HCT116 (cell line): ENCODE results near the gene OR10A7. TPM values are rescaled to one million over a fixed set of nuclear protein-coding genes. Genes with fewer than 3 reads are reported as not detected.

ENCODE experiments used
- ATAC-seq: fragments of 200-7000 bp; cut with Tn5 transposase; 2 replicates; pipeline ENCODE4 v1.9.1; 2020; ENCODE audit warnings: mild to moderate bottlenecking, moderate library complexity
- BruUV-seq: library from RNA; stranded (reverse); fragments of 400-500 nt; replicated peaks from 2 replicates; lab custom pipeline; 2021; lab: Mats Ljungman, UMichigan
- CTCF ChIA-PET: fragments of 300-600 bp; sonication (Branson Sonifier 250); formaldehyde crosslinking; loops from one replicate; lab custom pipeline; 2021; ENCODE audit warnings: antibody characterized with exemption; lab: Charles Lee
- POLR2A ChIA-PET: fragments of 300-600, 350-600 bp; sonication (Branson Sonifier 250); formaldehyde crosslinking; loops from one replicate; lab custom pipeline; 2021; ENCODE audit warnings: antibody characterized with exemption; lab: Charles Lee
- RAD21 ChIA-PET, 2 experiments: fragments of 300-600 bp; sonication (Branson Sonifier 250); formaldehyde crosslinking; loops; one replicate each; lab custom pipeline; 2023; ENCODE audit warnings: low total read pairs in 2 of 2; ENCODE audit not compliant: uncharacterized antibody in 2 of 2, unreplicated experiment in 2 of 2, low non-redundant PET in 1 of 2; lab: Charles Lee
- DNase-seq: peaks from one replicate; pipeline ENCODE4 v3.0.0-alpha.2; 2010; ENCODE audit warnings: low read depth, low spot score
- H2AFZ ChIP-seq: fragments of 200-600 bp; shearing (Covaris generic), sonication (generic); 2 replicates; pipeline ENCODE4 v1.6.1; 2017; ENCODE audit warnings: low read depth, mixed run types, mixed read lengths, antibody characterized with exemption, low read length; ENCODE audit not compliant: poor library complexity, severe bottlenecking
- H3K27ac ChIP-seq: 2 replicates; pipeline ENCODE4 v1.5.1; 2012; ENCODE audit warnings: low read depth, low read length
- H3K27me3 ChIP-seq: fragments of 200-600 bp; sonication (generic); 2 replicates; pipeline ENCODE4 v1.6.1; 2016; ENCODE audit warnings: mixed run types, low read length, mixed read lengths; ENCODE audit not compliant: insufficient read depth
- H3K36me3 ChIP-seq, 2 experiments: fragments of 200-500 bp in 1 of 2; fragments of 200-600 bp in 1 of 2; sonication (Bioruptor generic) in 1 of 2; sonication (generic) in 1 of 2; 2 replicates each; pipeline versions ENCODE4 v1.5.1 to v1.6.1; 2014 to 2016; ENCODE audit warnings: low read length in 2 of 2, inconsistent platforms in 1 of 2, mixed read lengths in 1 of 2, mixed run types in 1 of 2; ENCODE audit not compliant: insufficient read depth in 2 of 2, control insufficient read depth in 1 of 2
- H3K4me1 ChIP-seq, 2 experiments: fragments of 200-600 bp in 1 of 2; sonication (generic) in 1 of 2; 2 replicates each; pipeline versions ENCODE4 v1.5.1 to v1.6.1; 2012 to 2017; ENCODE audit warnings: low read length in 2 of 2, inconsistent platforms in 1 of 2, mild to moderate bottlenecking in 1 of 2, mixed read lengths in 1 of 2, mixed run types in 1 of 2, moderate library complexity in 1 of 2; ENCODE audit not compliant: insufficient read depth in 2 of 2, control insufficient read depth in 1 of 2
- H3K4me2 ChIP-seq: fragments of 200-600 bp; sonication (generic); 2 replicates; pipeline ENCODE4 v1.6.1; 2017; ENCODE audit warnings: mixed run types, low read length, mixed read lengths
- H3K4me3 ChIP-seq, 2 experiments: fragments of 200-600 bp in 1 of 2; sonication (generic) in 1 of 2; replicated peaks in 1 of 2; 2 replicates each; pipeline ENCODE4 v1.5.1; 2011 to 2016; ENCODE audit warnings: low read length in 2 of 2, control low read depth in 1 of 2, low read depth in 1 of 2, mild to moderate bottlenecking in 1 of 2, mixed read lengths in 1 of 2, mixed run types in 1 of 2
- H3K79me2 ChIP-seq: fragments of 200-600 bp; sonication (generic); 2 replicates; pipeline ENCODE4 v1.6.1; 2017; ENCODE audit warnings: mild to moderate bottlenecking, mixed run types, low read length, moderate library complexity, mixed read lengths; ENCODE audit not compliant: insufficient read depth
- H3K9ac ChIP-seq: fragments of 200-600 bp; sonication (generic); 2 replicates; pipeline ENCODE4 v1.6.1; 2016; ENCODE audit warnings: low read length, mixed read lengths
- H3K9me2 ChIP-seq: fragments of 200-600 bp; sonication (generic), shearing (Covaris generic); 2 replicates; pipeline ENCODE4 v1.6.1; 2017; ENCODE audit warnings: mixed run types, mild to moderate bottlenecking, moderate library complexity; ENCODE audit not compliant: insufficient read depth
- H3K9me3 ChIP-seq, 2 experiments: fragments of 200-500 bp in 1 of 2; fragments of 200-600 bp in 1 of 2; sonication (Bioruptor generic) in 1 of 2; sonication (generic) in 1 of 2; 2 replicates each; pipeline ENCODE4 v1.6.1; 2014 to 2017; ENCODE audit warnings: low read length in 2 of 2, mixed read lengths in 2 of 2, inconsistent platforms in 1 of 2, low read depth in 1 of 2, mild to moderate bottlenecking in 1 of 2, mixed run types in 1 of 2, moderate library complexity in 1 of 2; ENCODE audit not compliant: control insufficient read depth in 1 of 2, insufficient read depth in 1 of 2
- H4K20me1 ChIP-seq: fragments of 200-600 bp; sonication (generic), shearing (Covaris generic); 2 replicates; pipeline ENCODE4 v1.6.1; 2017; ENCODE audit warnings: mixed run types, mild to moderate bottlenecking, moderate library complexity; ENCODE audit not compliant: insufficient read depth
- CBX3 ChIP-seq: IDR thresholded peaks from 2 replicates; pipeline ENCODE4 v1.6.1; 2012; ENCODE audit warnings: low read depth
- CEBPB ChIP-seq: IDR thresholded peaks from 2 replicates; pipeline ENCODE4 v1.6.1; 2012; ENCODE audit warnings: low read depth
- ELF1 ChIP-seq: IDR thresholded peaks from 2 replicates; pipeline ENCODE4 v1.6.1; 2012; ENCODE audit warnings: low read depth, borderline replicate concordance
- EZH2 ChIP-seq: fragments of 200-600 bp; sonication (generic); IDR thresholded peaks from 2 replicates; pipeline ENCODE4 v1.6.1; 2017; ENCODE audit warnings: antibody characterized with exemption, mixed run types
- FOSL1 ChIP-seq: IDR thresholded peaks from 2 replicates; pipeline ENCODE4 v1.6.1; 2012; ENCODE audit warnings: low read depth
- POLR2A ChIP-seq: IDR thresholded peaks from 2 replicates; pipeline ENCODE4 v1.7.0; 2011; ENCODE audit warnings: borderline replicate concordance; ENCODE audit not compliant: insufficient read depth, insufficient read length; ENCODE audit errors: extremely low read depth
- SP1 ChIP-seq: IDR thresholded peaks from 2 replicates; pipeline ENCODE4 v1.6.1; 2012; ENCODE audit warnings: low read depth
- TCF7L2 ChIP-seq: IDR thresholded peaks from 2 replicates; pipeline ENCODE4 v1.7.0; 2011; ENCODE audit warnings: borderline replicate concordance, inconsistent platforms; ENCODE audit not compliant: insufficient read depth, insufficient read length; ENCODE audit errors: extremely low read depth
- ZNF274 ChIP-seq: fragments of 200-500 bp; sonication (Bioruptor generic); IDR thresholded peaks from 2 replicates; pipeline ENCODE4 v1.6.1; 2014; ENCODE audit warnings: mild to moderate bottlenecking, low read depth, low read length, inconsistent platforms
- intact Hi-C: fragments of 100-400 bp; cut with micrococcal nuclease; formaldehyde crosslinking; loops from 2 replicates; pipeline ENCODE4 v1.10.0; 2022
- total RNA-seq: library from RNA; stranded (reverse); gene quantifications from one replicate; pipeline ENCODE4 v1.2.1, GENCODE V29; 2021; ENCODE audit not compliant: unreplicated experiment
- TF ChIP-seq, protein P1 (sequence below): IDR thresholded peaks from 2 replicates; pipeline ENCODE4 v1.6.1; 2011; ENCODE audit warnings: mild to moderate bottlenecking, low read length, moderate library complexity; ENCODE audit not compliant: insufficient replicate concordance; ENCODE audit errors: extremely low read depth
- TF ChIP-seq, protein P2 (sequence below): IDR thresholded peaks from 2 replicates; pipeline ENCODE4 v1.6.1; 2012; ENCODE audit warnings: low read depth

Gene OR10A7
- total RNA-seq, 1 experiment from 2014 or later, result not detected

DNA sequence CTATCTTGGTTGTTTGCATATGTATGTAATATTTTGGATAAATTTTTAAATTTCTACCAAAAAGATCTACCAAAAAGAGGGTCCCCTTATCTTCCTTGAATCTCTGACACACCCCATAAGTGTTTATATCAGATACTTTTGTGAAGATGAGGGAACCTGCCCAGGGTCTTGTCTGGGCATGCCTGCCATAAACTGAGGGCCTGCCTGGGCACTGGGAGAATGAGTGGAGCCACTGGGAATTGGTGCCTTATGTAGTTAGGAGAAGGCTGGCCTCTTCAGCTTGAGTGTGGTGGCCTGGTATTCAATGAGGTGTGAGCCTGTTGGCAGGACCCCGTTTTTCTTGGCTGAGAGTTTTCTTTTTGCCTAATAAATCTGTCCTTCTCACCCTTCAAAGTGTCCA is 48.1 kb upstream of the OR10A7 start:
- CTCF ChIA-PET, result no interaction called here
- Histone ChIP-seq H3K4me3 (no peak overlapping the region), H3K9me3 (no peaks in the 10 kb centered on the region), H3K79me2 (no peaks in the 10 kb centered on the region), H3K4me2 (no peak overlapping the region), H3K9ac (no peak overlapping the region), H4K20me1 (no peaks in the 10 kb centered on the region), H3K27ac (no peak overlapping the region), H3K27me3 (peaks cover 10% of the 10 kb centered on the region), H3K36me3 (no peaks in the 10 kb centered on the region), H3K4me1 (no peaks in the 10 kb centered on the region), H3K9me2 (no peaks in the 10 kb centered on the region), H2AFZ (no peak overlapping the region)
- ATAC-seq, result no peak
- RAD21 ChIA-PET, result no interaction called here
- TF ChIP-seq CBX3 (no peak), EZH2 (no peak), SP1 (no peak), ZNF274 (no peak), FOSL1 (no peak), POLR2A (no peak), TCF7L2 (no peak), CEBPB (no peak), ELF1 (no peak)
- TF ChIP-seq, protein P1, sequence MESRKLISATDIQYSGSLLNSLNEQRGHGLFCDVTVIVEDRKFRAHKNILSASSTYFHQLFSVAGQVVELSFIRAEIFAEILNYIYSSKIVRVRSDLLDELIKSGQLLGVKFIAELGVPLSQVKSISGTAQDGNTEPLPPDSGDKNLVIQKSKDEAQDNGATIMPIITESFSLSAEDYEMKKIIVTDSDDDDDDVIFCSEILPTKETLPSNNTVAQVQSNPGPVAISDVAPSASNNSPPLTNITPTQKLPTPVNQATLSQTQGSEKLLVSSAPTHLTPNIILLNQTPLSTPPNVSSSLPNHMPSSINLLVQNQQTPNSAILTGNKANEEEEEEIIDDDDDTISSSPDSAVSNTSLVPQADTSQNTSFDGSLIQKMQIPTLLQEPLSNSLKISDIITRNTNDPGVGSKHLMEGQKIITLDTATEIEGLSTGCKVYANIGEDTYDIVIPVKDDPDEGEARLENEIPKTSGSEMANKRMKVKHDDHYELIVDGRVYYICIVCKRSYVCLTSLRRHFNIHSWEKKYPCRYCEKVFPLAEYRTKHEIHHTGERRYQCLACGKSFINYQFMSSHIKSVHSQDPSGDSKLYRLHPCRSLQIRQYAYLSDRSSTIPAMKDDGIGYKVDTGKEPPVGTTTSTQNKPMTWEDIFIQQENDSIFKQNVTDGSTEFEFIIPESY, result no peak
- TF ChIP-seq, protein P2, sequence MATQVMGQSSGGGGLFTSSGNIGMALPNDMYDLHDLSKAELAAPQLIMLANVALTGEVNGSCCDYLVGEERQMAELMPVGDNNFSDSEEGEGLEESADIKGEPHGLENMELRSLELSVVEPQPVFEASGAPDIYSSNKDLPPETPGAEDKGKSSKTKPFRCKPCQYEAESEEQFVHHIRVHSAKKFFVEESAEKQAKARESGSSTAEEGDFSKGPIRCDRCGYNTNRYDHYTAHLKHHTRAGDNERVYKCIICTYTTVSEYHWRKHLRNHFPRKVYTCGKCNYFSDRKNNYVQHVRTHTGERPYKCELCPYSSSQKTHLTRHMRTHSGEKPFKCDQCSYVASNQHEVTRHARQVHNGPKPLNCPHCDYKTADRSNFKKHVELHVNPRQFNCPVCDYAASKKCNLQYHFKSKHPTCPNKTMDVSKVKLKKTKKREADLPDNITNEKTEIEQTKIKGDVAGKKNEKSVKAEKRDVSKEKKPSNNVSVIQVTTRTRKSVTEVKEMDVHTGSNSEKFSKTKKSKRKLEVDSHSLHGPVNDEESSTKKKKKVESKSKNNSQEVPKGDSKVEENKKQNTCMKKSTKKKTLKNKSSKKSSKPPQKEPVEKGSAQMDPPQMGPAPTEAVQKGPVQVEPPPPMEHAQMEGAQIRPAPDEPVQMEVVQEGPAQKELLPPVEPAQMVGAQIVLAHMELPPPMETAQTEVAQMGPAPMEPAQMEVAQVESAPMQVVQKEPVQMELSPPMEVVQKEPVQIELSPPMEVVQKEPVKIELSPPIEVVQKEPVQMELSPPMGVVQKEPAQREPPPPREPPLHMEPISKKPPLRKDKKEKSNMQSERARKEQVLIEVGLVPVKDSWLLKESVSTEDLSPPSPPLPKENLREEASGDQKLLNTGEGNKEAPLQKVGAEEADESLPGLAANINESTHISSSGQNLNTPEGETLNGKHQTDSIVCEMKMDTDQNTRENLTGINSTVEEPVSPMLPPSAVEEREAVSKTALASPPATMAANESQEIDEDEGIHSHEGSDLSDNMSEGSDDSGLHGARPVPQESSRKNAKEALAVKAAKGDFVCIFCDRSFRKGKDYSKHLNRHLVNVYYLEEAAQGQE, result no peak
- BruUV-seq, result no TSS peak
- intact Hi-C loops, result no loop called here
- DNase-seq, result no peak
- POLR2A ChIA-PET, result no interaction called here
